ENCODE results near the gene EMC8. TPM values are rescaled to one million over a fixed set of nuclear protein-coding genes. Genes with fewer than 3 reads are reported as not detected.

EMC8 gene
- 20.9 TPM for total RNA-seq
- 24.7 TPM for polyA plus RNA-seq (ENCODE audit: insufficient read depth, low read depth, low replicate concordance)
- long read RNA-seq, donor 1, transcript EMC8-202 (4 exons, 1,935 nt), result minor isoform, 5 of 27 reads
- long read RNA-seq, donor 1, transcript EMC8-201 (5 exons, 1,962 nt), result major isoform, 14 of 27 reads
- long read RNA-seq, donor 1, transcript EMC8-205 (1 exons, 1,826 nt), result minor isoform, 7 of 27 reads
- long read RNA-seq, donor 1, partial matches to known transcripts, result 0 of 27 reads
- long read RNA-seq, donor 1, other reads (novel, unspliced or antisense), result 0 of 27 reads
- long read RNA-seq, donor 2, transcript EMC8-201 (5 exons, 1,962 nt), result major isoform, 13 of 19 reads
- long read RNA-seq, donor 2, partial matches to known transcripts, result 0 of 19 reads
- long read RNA-seq, donor 2, other reads (novel, unspliced or antisense), result 0 of 19 reads
- long read RNA-seq, donor 3, transcript EMC8-201 (5 exons, 1,962 nt), result major isoform, 7 of 1,095 reads
- long read RNA-seq, donor 3, partial matches to known transcripts, result 430 of 1,095 reads
- long read RNA-seq, donor 3, other reads (novel, unspliced or antisense), result 653 of 1,095 reads
- long read RNA-seq, donor 4, transcript EMC8-201 (5 exons, 1,962 nt), result major isoform, 13 of 725 reads
- long read RNA-seq, donor 4, partial matches to known transcripts, result 258 of 725 reads
- long read RNA-seq, donor 4, other reads (novel, unspliced or antisense), result 448 of 725 reads
- long read RNA-seq, donor 5, partial matches to known transcripts, result 0 of 3 reads
- long read RNA-seq, donor 5, other reads (novel, unspliced or antisense), result 0 of 3 reads
- long read RNA-seq, donor 6, transcript EMC8-201 (5 exons, 1,962 nt), result major isoform, 5 of 1,568 reads
- long read RNA-seq, donor 6, partial matches to known transcripts, result 613 of 1,568 reads
- long read RNA-seq, donor 6, other reads (novel, unspliced or antisense), result 949 of 1,568 reads
- long read RNA-seq, donor 7, transcript EMC8-201 (5 exons, 1,962 nt), result major isoform, 28 of 36 reads
- long read RNA-seq, donor 7, partial matches to known transcripts, result 0 of 36 reads
- long read RNA-seq, donor 7, other reads (novel, unspliced or antisense), result 3 of 36 reads
- long read RNA-seq, donor 8, transcript EMC8-201 (5 exons, 1,962 nt), result major isoform, 23 of 30 reads
- long read RNA-seq, donor 8, transcript EMC8-205 (1 exons, 1,826 nt), result minor isoform, 6 of 30 reads
- long read RNA-seq, donor 8, partial matches to known transcripts, result 0 of 30 reads
- long read RNA-seq, donor 8, other reads (novel, unspliced or antisense), result 0 of 30 reads
- long read RNA-seq, donor 9, transcript EMC8-201 (5 exons, 1,962 nt), result major isoform, 10 of 16 reads
- long read RNA-seq, donor 9, partial matches to known transcripts, result 0 of 16 reads
- long read RNA-seq, donor 9, other reads (novel, unspliced or antisense), result 0 of 16 reads
- long read RNA-seq, donor 10, transcript EMC8-201 (5 exons, 1,962 nt), result major isoform, 8 of 1,043 reads
- long read RNA-seq, donor 10, transcript EMC8-202 (4 exons, 1,935 nt), result minor isoform, 5 of 1,043 reads
- long read RNA-seq, donor 10, partial matches to known transcripts, result 979 of 1,043 reads
- long read RNA-seq, donor 10, other reads (novel, unspliced or antisense), result 47 of 1,043 reads

- DNase-seq (peak; percentile 94 to 98 (median 97)), FAIRE-seq (no peak)
- peak within 1 kb of the TSS; percentile 78 to 87 (median 84) for H3K4me3 ChIP-seq (ENCODE audit: low read length in 3 of 3)
- peak within 1 kb of the TSS; percentile 84 to 87 for H3K27ac ChIP-seq (ENCODE audit: low read depth in 2 of 2, low read length in 2 of 2)
- no peak for TF ChIP-seq CTCF (IDR thresholded peaks at IDR 0.05; ENCODE audit: borderline replicate concordance, extremely low read depth, insufficient read depth)
- no peaks in the 10 kb centered on the region for H3K9me3 ChIP-seq (ENCODE audit: control insufficient read depth in 2 of 3, insufficient read depth in 1 of 3, low read length in 3 of 3)
- H3K36me3 ChIP-seq (ENCODE audit: control insufficient read depth in 2 of 3, insufficient read depth in 3 of 3, low read length in 3 of 3), result peaks cover 8 to 27% (median 25%) of the 10 kb centered on the region in 3 donors
- intact Hi-C loops (cut with DNase I), result no loop called here
- peak within 1 kb of the TSS; percentile 66 to 97 (median 92) for H3K9ac ChIP-seq (ENCODE audit: low read length in 3 of 3)
- no peaks in the 10 kb centered on the region for H3K27me3 ChIP-seq (ENCODE audit: control insufficient read depth, insufficient read depth, low read length)
- peaks cover 2 to 15% (median 7%) of the 10 kb centered on the region in 3 donors for H3K4me1 ChIP-seq (ENCODE audit: control insufficient read depth in 2 of 3, insufficient read depth in 2 of 3, low read depth in 1 of 3, low read length in 3 of 3)
Measured at GRCh38 chr16:85799497-85800320, at the start of gene EMC8, which contains the start of gene COX4I1. TSS of gene EMC8 (minus strand) at chr16:85799544. CDS start at chr16:85799295, 249 bp downstream. TSS of gene COX4I1 (plus strand) at chr16:85799695. CDS start at chr16:85801206, 1,511 bp downstream.

GRCh38 chr16:85848986-85849385 is 49.6 kb upstream of the EMC8 start:
- no peak for TF ChIP-seq CTCF (IDR thresholded peaks at IDR 0.05; ENCODE audit: borderline replicate concordance, extremely low read depth, insufficient read depth)
- Histone ChIP-seq H3K27ac (ENCODE audit: low read depth in 2 of 2, low read length in 2 of 2) (no peak overlapping the region), H3K9me3 (ENCODE audit: control insufficient read depth in 2 of 3, insufficient read depth in 1 of 3, low read length in 3 of 3) (no peaks in the 10 kb centered on the region), H3K4me3 (ENCODE audit: low read length in 3 of 3) (no peak overlapping the region), H3K4me1 (ENCODE audit: control insufficient read depth in 2 of 3, insufficient read depth in 2 of 3, low read depth in 1 of 3, low read length in 3 of 3) (no peaks in the 10 kb centered on the region), H3K9ac (ENCODE audit: low read length in 3 of 3) (no peak overlapping the region), H3K27me3 (ENCODE audit: control insufficient read depth, insufficient read depth, low read length) (no peaks in the 10 kb centered on the region), H3K36me3 (ENCODE audit: control insufficient read depth in 2 of 3, insufficient read depth in 3 of 3, low read length in 3 of 3) (no peaks in the 10 kb centered on the region)
- peak in 1 of 5 donors; percentile 22 for DNase-seq
- FAIRE-seq, result no peak
- intact Hi-C loops (cut with DNase I), result no loop called here

Measured in kidney (tissue), 22 donors.